HG03135 (cell line): ENCODE data around the gene PNMA8A.

ENCODE experiments used
- ATAC-seq: cut with Tn5 transposase; IDR thresholded peaks from one replicate; pipeline ENCODE4 v1.9.1; 2021; ENCODE audit warnings: mild to moderate bottlenecking, moderate library complexity; ENCODE audit not compliant: unreplicated experiment

PNMA8A gene

DNA sequence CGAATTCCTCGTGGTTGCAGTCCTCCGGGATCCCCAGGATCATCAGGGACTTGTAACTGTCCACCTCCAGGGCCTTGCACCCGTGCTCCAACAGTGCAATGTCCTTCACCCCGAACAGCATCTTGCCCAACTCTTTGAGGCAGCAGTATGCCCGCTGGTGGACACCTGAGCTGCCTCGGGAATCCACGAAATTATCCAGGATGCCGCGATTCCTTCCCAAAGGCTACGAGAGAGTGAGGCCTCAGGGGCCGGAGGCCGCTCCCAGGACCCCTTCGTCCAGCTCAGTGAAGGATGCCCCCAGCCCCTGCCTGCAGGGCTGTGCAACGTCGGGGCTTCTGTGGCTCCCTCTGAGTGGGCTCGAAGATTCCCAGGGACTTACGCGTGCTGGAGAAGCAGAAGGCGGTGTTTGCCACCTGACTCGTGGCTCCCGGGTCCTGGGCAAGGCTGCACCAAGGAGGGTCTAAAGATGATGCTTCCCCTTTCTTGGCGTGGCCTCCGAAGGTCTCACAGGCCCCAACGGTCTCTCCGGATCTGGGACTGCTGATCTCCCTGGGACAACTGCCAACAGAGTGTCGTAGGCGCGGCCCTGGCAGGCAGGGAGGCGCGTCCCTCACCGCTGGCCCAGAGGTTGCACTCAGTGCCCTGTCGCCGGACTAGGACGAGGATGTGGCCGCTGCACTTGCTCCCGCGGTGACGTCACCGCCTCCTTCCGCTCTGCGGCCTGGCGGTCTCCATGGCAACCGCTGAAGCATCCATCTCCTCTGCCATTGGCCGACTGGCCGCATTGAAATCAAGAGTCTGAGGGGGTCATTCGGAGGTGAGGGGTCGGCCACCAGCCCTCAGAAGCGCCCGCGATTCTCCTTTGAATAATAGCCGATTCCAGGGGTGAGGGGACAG lies 42.9 kb downstream of the PNMA8A start, which contains the start of gene PNMA8C:
Gene PNMA8C (minus strand): TSS at position 698 of the 897 bp plus-strand sequence. CDS start 577 bp downstream, at position 121.
- ATAC-seq = no peak

DNA sequence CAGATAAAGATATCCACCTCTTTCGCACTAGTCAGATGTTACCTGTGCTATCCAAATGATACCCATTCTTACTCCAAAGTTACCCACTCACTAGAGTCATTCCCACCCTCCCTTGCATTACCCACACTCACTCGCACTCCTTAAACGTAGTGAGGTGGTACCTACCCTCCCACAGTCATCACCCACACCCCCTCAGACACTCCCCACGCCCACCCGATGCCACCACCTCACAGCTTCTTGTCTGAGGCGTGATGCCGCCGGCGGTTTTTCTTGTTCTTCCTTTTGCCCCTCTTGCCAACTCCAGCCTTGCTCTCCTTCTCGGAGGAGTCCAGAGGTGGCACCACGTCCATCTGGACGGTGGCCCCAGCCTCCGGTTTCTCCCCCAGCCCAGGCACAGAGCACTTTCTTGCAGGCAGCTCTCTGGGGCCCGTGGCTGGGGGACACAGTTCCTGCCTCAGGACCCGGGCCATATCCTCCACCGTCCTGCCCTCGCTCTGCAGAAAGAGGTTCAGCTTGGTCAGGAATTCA lies 43.8 kb downstream of the PNMA8A start:
- no peak for ATAC-seq

DNA sequence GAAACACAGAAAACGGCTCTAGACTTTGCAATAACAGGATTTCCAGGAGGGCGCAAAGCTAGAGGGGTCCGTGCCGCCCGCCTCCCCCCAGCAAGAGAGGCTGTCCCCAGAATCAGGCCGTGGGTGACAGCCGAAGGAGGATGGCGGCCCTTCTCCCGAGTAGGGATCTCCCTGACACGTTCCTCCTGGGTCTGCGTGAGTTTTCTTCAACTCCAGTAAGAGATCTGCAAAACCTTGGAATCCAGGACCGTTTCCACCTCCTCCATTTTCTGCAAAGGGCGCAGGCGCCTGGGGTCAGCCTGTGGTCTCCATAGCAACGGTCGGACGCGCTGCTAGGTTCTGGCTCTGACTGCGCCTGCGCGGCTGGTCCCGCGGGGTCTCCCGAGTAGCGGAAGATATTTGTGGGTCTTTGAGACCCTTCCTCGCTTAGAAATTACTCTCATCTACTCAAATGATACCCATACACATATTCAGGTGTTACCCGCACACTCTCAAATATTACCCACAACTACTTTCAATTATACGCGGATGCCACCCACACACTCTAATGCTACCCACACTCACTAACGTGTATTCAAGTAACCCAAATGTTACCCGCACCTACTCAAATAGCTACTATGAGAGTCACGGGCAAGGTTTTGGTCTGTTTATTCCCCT lies 44.7 kb downstream of the PNMA8A start:
- ATAC-seq = no peak

DNA sequence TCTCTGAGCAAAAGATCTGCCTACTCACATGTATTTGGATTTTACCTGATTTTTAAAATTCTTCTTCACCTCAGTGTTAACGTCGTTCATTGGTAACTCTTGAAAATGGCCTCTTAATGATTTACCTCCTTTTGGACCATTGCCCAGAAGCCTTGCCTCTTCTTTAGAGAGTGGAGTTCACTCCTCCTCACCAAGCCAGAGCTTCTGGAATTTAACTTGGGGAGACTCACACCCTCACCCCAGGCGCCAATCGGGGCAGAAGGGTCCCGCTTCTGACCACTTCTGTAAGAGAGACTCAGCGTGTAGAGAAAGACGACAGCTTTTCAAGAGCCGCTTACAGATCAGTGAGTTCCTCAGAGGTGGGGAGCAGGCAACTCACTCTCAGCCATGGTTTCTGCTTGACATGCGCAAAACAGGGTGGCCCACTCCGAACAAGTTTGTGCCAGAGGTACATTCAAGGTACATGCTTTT lies 45.3 kb downstream of the PNMA8A start:
- no peak for ATAC-seq

DNA sequence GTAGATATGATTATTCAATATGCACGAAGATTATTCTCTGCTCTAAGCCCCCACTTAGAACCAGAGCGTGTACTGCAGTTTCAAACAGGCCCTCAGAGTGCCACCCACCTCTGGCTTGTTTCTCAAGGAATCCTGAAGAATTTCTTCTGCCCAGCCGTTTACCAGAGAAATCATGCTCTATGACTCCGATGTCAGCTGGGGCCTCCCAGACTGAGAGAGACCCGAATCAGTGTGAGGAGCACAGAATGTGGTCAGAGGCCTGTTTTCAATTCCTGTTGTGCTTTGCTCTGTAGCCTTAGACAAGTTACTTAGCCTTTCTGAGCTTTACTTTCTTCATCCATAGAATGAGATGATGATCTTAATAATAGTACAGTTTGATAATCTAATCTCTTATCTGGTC lies 48.2 kb downstream of the PNMA8A start:
- ATAC-seq = no peak

DNA sequence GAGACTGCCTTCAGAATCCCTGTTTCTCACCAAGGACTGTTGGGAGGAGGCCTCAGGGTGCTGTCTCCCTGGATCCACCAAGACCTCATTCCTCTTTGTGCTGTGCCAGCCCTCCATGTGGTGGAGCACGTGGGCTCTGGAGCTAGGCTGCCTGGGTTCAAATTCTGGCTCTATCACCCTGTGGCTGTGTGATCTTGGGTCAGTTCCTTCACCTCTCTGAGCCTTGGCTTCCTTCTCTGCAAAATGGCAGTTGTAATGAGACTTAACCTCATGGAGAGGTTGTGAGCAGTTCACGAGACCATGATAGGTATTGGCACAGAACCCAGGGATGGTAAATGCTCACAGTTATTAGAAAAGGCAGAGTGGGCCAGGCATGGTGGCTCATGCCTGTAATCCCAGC lies 49.0 kb downstream of the PNMA8A start:
- no peak for ATAC-seq

DNA sequence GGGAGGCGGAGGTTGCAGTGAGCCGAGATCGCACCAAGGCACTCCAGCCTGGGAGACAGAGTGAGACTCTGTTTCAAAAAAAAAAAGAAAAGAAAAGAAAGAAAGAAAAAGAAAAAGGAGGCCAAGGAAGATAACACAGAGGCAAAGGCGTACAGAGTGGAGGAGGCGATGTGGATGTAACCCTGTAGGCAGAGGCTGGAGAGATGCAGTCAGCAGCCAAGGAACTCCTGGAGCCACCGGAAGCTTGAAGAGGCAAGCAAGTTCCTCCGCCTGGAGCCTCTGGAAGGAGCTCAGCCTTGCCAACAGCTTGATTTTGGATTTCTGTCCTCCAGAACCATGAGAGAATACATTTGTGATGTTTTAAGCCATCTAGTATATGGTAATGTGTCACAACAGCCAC lies 51.3 kb downstream of the PNMA8A start:
- ATAC-seq = no peak
